ENCODE measurements around the gene DOK6.

DNA sequence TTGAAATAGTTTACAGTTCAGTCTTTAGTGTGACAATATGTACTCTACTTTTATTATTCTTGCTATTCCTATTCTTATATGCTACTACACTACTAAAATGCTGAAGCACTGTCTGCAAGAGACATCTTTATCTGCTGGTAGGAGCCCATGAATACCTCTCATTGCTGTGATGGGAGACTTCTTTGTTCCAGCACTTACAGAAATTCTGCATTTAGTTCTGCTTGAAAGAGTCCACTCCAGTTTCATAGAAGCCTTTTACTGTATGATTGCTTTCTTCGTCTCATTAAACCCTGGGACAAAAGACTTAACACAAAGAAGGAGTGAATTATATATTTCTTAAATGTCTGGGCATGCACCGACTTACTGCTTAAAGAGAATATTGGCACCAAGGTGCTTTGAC is 274.3 kb downstream of the DOK6 start:
- TF ChIP-seq POLR2AphosphoS5 (IDR thresholded peaks at IDR 0.05) (no peak), POLR2A (IDR thresholded peaks at IDR 0.05) (no peak)
- TF ChIP-seq, protein P1, sequence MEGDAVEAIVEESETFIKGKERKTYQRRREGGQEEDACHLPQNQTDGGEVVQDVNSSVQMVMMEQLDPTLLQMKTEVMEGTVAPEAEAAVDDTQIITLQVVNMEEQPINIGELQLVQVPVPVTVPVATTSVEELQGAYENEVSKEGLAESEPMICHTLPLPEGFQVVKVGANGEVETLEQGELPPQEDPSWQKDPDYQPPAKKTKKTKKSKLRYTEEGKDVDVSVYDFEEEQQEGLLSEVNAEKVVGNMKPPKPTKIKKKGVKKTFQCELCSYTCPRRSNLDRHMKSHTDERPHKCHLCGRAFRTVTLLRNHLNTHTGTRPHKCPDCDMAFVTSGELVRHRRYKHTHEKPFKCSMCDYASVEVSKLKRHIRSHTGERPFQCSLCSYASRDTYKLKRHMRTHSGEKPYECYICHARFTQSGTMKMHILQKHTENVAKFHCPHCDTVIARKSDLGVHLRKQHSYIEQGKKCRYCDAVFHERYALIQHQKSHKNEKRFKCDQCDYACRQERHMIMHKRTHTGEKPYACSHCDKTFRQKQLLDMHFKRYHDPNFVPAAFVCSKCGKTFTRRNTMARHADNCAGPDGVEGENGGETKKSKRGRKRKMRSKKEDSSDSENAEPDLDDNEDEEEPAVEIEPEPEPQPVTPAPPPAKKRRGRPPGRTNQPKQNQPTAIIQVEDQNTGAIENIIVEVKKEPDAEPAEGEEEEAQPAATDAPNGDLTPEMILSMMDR (IDR thresholded peaks at IDR 0.05 in 8 of 11, conservative IDR thresholded peaks at IDR 0.05 in 3 of 11): no peak

Measured in spleen (tissue), 7 donors.